PC-9 (cell line): Measurements from ENCODE around the gene DMRT1. TPM values are rescaled to one million over a fixed set of nuclear protein-coding genes. Genes with fewer than 3 reads are reported as not detected.

Experiments
- BruUV-seq: library from RNA; stranded (reverse); fragments of 400-500 nt; replicated peaks from 2 replicates; lab custom pipeline; 2021; lab: Mats Ljungman, UMichigan
- CTCF ChIA-PET: fragments of 300-600 bp; sonication (Branson Sonifier 250); formaldehyde crosslinking; loops from one replicate; lab custom pipeline; 2022; ENCODE audit warnings: antibody characterized with exemption; lab: Charles Lee
- POLR2A ChIA-PET: fragments of 300-600 bp; sonication (Branson Sonifier 250); formaldehyde crosslinking; loops from one replicate; lab custom pipeline; 2022; ENCODE audit warnings: antibody characterized with exemption; ENCODE audit not compliant: unreplicated experiment; lab: Charles Lee
- DNase-seq, 2 experiments: peaks; one replicate each; pipeline versions ENCODE4 v3.0.0 to v3.0.0-alpha.2; 2015 to 2022; ENCODE audit warnings: mixed read lengths in 1 of 2
- H2AFZ ChIP-seq: fragments of 200-600 bp; sonication (generic); 2 replicates; pipeline ENCODE4 v1.8.1; 2017; ENCODE audit warnings: antibody characterized with exemption
- H3F3A ChIP-seq: fragments of 200-600 bp; sonication (generic); 2 replicates; pipeline ENCODE4 v1.8.1; 2017; ENCODE audit warnings: antibody characterized with exemption, mild to moderate bottlenecking, low read depth; ENCODE audit not compliant: insufficient read depth
- H3K27ac ChIP-seq: fragments of 200-600 bp; sonication (generic); 2 replicates; pipeline ENCODE4 v1.6.1; 2016; ENCODE audit warnings: mixed run types
- H3K27me3 ChIP-seq: fragments of 200-600 bp; sonication (generic); 2 replicates; pipeline ENCODE4 v1.6.1; 2016; ENCODE audit warnings: low read depth, mixed run types; ENCODE audit not compliant: insufficient read depth
- H3K36me3 ChIP-seq: fragments of 200-600 bp; sonication (generic); 2 replicates; pipeline ENCODE4 v1.6.1; 2016; ENCODE audit warnings: low read depth, mixed run types
- H3K4me1 ChIP-seq: fragments of 200-600 bp; sonication (generic); replicated peaks from 2 replicates; pipeline ENCODE4 v1.6.1; 2016; ENCODE audit warnings: mixed run types; ENCODE audit not compliant: insufficient read depth
- H3K4me2 ChIP-seq: fragments of 200-600 bp; sonication (generic); 2 replicates; pipeline ENCODE4 v1.6.1; 2017; ENCODE audit warnings: mixed run types
- H3K4me3 ChIP-seq: fragments of 200-600 bp; sonication (generic); 2 replicates; pipeline ENCODE4 v1.6.1; 2016; ENCODE audit warnings: mixed run types
- H3K79me2 ChIP-seq: fragments of 200-600 bp; sonication (generic); 2 replicates; pipeline ENCODE4 v1.6.1; 2017; ENCODE audit warnings: low read depth, mixed run types
- H3K9me2 ChIP-seq: fragments of 200-600 bp; sonication (generic); 2 replicates; pipeline ENCODE4 v1.8.1; 2017; ENCODE audit warnings: mild to moderate bottlenecking; ENCODE audit not compliant: insufficient read depth
- H3K9me3 ChIP-seq: fragments of 200-600 bp; sonication (generic); 2 replicates; pipeline ENCODE4 v1.8.1; 2016; ENCODE audit warnings: low read depth; ENCODE audit not compliant: insufficient read depth
- H4K20me1 ChIP-seq: fragments of 200-600 bp; sonication (generic); 2 replicates; pipeline ENCODE4 v1.8.1; 2017; ENCODE audit not compliant: insufficient read depth
- EZH2 ChIP-seq: fragments of 200-600 bp; sonication (generic); IDR thresholded peaks from 2 replicates; pipeline ENCODE4 v1.8.0; 2017; ENCODE audit warnings: antibody characterized with exemption, low read depth
- intact Hi-C: fragments of 100-400 bp; cut with micrococcal nuclease; formaldehyde crosslinking; loops from one replicate; pipeline ENCODE4 v1.10.0; 2022; ENCODE audit not compliant: unreplicated experiment
- total RNA-seq: library from RNA; stranded (reverse); gene quantifications from 2 replicates; pipeline ENCODE4 v1.2.3, GENCODE V29; 2021
- TF ChIP-seq, protein P1 (sequence below): fragments of 200-600 bp; sonication (generic); conservative IDR thresholded peaks from 2 replicates; pipeline ENCODE4 v1.6.1; 2017; ENCODE audit warnings: mixed run types, antibody characterized with exemption, mild to moderate bottlenecking, moderate library complexity

Gene DMRT1
- total RNA-seq, 1 experiment from 2014 or later, result not detected

DNA sequence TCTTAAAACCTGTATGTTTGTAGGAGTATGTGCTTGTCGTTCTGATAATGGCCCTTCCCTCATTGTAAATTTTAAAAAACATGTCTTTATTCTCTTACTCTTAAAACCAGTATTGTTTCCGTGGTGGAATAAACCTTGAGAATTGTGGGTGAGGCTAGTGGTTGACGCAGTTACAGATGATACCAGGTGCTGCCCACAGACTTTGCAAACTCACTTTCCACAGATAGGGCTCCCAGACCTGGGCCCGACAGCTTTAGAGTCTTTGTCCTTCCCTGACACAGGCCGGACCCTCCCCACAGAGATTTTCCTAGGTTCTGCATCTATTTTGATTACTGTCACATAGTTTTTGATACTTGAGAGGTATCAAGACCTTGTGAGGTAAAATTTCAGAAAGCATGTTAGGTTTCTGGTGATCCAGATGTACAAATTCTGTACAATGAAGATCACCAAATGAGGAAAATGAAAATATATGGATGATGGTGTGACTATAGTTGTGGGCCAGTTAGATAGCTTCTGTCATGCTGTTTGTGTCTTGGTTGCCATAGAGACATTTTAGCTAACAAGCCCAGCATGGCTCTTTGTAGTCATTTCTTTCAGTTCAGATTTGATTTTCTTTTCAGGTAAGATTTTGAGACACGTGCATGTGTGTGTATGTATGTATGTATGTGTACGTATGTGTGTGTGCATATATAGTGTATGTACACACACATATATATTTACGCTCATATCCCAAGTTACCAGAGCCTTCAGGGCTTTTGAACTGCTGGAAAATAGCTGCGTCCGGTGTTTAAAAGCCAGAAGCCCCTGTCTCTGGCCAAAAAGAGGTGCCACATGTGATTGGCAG lies 33.8 kb downstream of the DMRT1 start:
- POLR2A ChIA-PET, result no interaction called here
- Histone ChIP-seq H3K4me1 (no peaks in the 10 kb centered on the region), H3K27me3 (peaks cover 50% of the 10 kb centered on the region), H3F3A (no peaks in the 10 kb centered on the region), H3K4me2 (no peak overlapping the region), H3K9me3 (no peaks in the 10 kb centered on the region), H4K20me1 (no peaks in the 10 kb centered on the region), H3K36me3 (no peaks in the 10 kb centered on the region), H2AFZ (no peak overlapping the region), H3K27ac (no peak overlapping the region), H3K9me2 (no peaks in the 10 kb centered on the region), H3K4me3 (no peak overlapping the region), H3K79me2 (no peaks in the 10 kb centered on the region)
- BruUV-seq, result no TSS peak
- DNase-seq, result no peak
- no peak for TF ChIP-seq EZH2
- TF ChIP-seq, protein P1, sequence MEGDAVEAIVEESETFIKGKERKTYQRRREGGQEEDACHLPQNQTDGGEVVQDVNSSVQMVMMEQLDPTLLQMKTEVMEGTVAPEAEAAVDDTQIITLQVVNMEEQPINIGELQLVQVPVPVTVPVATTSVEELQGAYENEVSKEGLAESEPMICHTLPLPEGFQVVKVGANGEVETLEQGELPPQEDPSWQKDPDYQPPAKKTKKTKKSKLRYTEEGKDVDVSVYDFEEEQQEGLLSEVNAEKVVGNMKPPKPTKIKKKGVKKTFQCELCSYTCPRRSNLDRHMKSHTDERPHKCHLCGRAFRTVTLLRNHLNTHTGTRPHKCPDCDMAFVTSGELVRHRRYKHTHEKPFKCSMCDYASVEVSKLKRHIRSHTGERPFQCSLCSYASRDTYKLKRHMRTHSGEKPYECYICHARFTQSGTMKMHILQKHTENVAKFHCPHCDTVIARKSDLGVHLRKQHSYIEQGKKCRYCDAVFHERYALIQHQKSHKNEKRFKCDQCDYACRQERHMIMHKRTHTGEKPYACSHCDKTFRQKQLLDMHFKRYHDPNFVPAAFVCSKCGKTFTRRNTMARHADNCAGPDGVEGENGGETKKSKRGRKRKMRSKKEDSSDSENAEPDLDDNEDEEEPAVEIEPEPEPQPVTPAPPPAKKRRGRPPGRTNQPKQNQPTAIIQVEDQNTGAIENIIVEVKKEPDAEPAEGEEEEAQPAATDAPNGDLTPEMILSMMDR, result no peak
- intact Hi-C loops, result no loop called here
- CTCF ChIA-PET, result no interaction called here

DNA sequence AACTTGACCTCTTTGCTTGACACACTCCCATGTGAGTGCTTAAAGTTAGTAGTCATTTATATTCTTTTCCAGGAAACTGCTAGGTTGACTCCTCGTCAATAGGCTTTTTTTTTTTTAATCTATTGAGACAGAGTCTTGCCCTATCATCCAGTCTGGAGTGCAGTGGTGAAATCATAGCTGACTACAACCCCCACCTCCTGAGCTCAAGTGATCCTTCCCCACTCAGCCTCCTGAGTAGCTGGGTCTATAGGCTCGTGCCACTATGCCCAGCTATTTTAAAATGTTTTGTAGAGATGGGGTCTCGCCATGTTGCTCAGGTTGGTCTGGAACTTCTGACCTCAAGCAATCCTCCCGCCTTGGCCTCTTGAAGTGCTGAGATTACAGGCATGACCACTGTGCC lies 34.9 kb downstream of the DMRT1 start:
- TF ChIP-seq, protein P1, result no peak
- no peak for TF ChIP-seq EZH2
- DNase-seq, result no peak
- Histone ChIP-seq H4K20me1 (no peaks in the 10 kb centered on the region), H3K36me3 (no peaks in the 10 kb centered on the region), H3F3A (no peaks in the 10 kb centered on the region), H3K4me3 (no peak overlapping the region), H3K4me1 (no peaks in the 10 kb centered on the region), H3K79me2 (no peaks in the 10 kb centered on the region), H3K9me2 (no peaks in the 10 kb centered on the region), H3K4me2 (no peak overlapping the region), H3K9me3 (no peaks in the 10 kb centered on the region), H3K27ac (no peak overlapping the region), H3K27me3 (peaks cover 57% of the 10 kb centered on the region), H2AFZ (no peak overlapping the region)
- intact Hi-C loops, result no loop called here
- ChIA-PET CTCF (no interaction called here), POLR2A (no interaction called here)
- BruUV-seq, result no TSS peak

DNA sequence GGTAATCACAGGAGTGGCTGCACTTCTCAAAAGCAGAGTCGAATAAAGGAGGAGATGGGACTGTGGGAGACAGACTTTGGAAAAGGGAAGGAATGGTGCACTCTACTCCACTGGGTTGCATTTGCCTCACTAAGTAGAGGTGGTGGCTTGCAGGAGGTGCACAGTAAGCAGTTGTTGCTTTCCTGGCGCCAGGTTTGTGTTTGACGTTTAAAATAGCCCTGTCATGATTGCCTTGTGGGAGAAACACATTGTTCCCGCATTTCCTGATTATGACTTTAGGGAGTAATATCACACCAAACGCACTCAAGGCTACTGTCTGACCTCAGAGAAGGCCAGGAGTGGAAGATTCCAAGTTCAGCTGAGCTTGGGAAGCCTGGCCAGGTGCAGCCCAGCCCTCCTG lies 36.7 kb downstream of the DMRT1 start:
- no peaks in the 10 kb centered on the region for H3K9me2 ChIP-seq
- H3K27me3 ChIP-seq, result peaks cover 60% of the 10 kb centered on the region
- H3K4me3 ChIP-seq, result no peak overlapping the region
- ChIA-PET POLR2A (no interaction called here), CTCF (no interaction called here)
- no peak for TF ChIP-seq EZH2
- TF ChIP-seq, protein P1, result no peak
- intact Hi-C loops, result no loop called here
- H3F3A ChIP-seq, result no peaks in the 10 kb centered on the region
- no peak overlapping the region for H2AFZ ChIP-seq
- no peak overlapping the region for H3K4me2 ChIP-seq
- no peaks in the 10 kb centered on the region for H3K36me3 ChIP-seq
- no peaks in the 10 kb centered on the region for H3K4me1 ChIP-seq
- H3K9me3 ChIP-seq, result no peaks in the 10 kb centered on the region
- no peaks in the 10 kb centered on the region for H4K20me1 ChIP-seq
- no peak overlapping the region for H3K27ac ChIP-seq
- BruUV-seq, result no TSS peak
- no peak for DNase-seq
- H3K79me2 ChIP-seq, result no peaks in the 10 kb centered on the region
